ENCODE data around the gene DNAJA4. TPM values are rescaled to one million over a fixed set of nuclear protein-coding genes. Genes with fewer than 3 reads are reported as not detected.

DNAJA4 gene
- total and polyA plus RNA-seq, 7 donors, result 78.5 to 276 (median 188) TPM

GRCh38 chr15:78307976-78308375 lies 43.6 kb downstream of the DNAJA4 start:
- WGBS, 3 donors, result 59 to 66% (median 60%) methylated on average over 6 of the region's 6 CpGs
- ATAC-seq, result no peak

GRCh38 chr15:78308422-78309032 lies 44.2 kb downstream of the DNAJA4 start:
- peak; percentile 84 for TF ChIP-seq CTCF (IDR thresholded peaks at IDR 0.05)
- 19 to 21% (median 19%) methylated on average over 9 of the region's 9 CpGs for WGBS, 3 donors
- ATAC-seq (peak; percentile 81 to 96 (median 86)), DNase-seq (peak; percentile 56 to 79)
- Histone ChIP-seq H3K27me3 (ENCODE audit: insufficient read depth in 3 of 3, low read length in 2 of 3) (peaks cover 0 to 6% (median 2%) of the 10 kb centered on the region in 3 donors), H3K4me1 (no peaks in the 10 kb centered on the region), H3K27ac (no peak overlapping the region), H3K9me3 (no peaks in the 10 kb centered on the region), H3K36me3 (ENCODE audit: insufficient read depth in 1 of 2, low read depth in 1 of 2) (no peaks in the 10 kb centered on the region), H3K4me3 (no peak overlapping the region)
- intact Hi-C loops (cut with DNase I), result loop anchor here (1.0 to 10.0 kb wide), 3 partner anchors 114 to 446 kb away; no protein-coding TSS in a partner anchor

More at GRCh38 chr15:78307976-78308375, 43.6 kb downstream of the DNAJA4 start:
- no peak overlapping the region for H3K27ac ChIP-seq
- no peak overlapping the region for H3K4me3 ChIP-seq
- TF ChIP-seq CTCF (IDR thresholded peaks at IDR 0.05), result no peak
- DNase-seq, result no peak
- H3K4me1 ChIP-seq, result no peaks in the 10 kb centered on the region
- intact Hi-C loops (cut with DNase I), result loop anchor here (1.0 to 10.0 kb wide), 3 partner anchors 114 to 447 kb away; no protein-coding TSS in a partner anchor
- no peaks in the 10 kb centered on the region for H3K36me3 ChIP-seq (ENCODE audit: insufficient read depth in 1 of 2, low read depth in 1 of 2)
- H3K27me3 ChIP-seq (ENCODE audit: insufficient read depth in 3 of 3, low read length in 2 of 3), result peaks cover 0 to 6% (median 2%) of the 10 kb centered on the region in 3 donors
- H3K9me3 ChIP-seq, result no peaks in the 10 kb centered on the region

- no peak overlapping the region for H3K27ac ChIP-seq
- TF ChIP-seq CTCF (IDR thresholded peaks at IDR 0.05), result no peak
- no peaks in the 10 kb centered on the region for H3K4me1 ChIP-seq
- DNase-seq, result no peak
- H3K27me3 ChIP-seq (ENCODE audit: insufficient read depth in 3 of 3, low read length in 2 of 3), result peaks cover 0 to 6% (median 0%) of the 10 kb centered on the region in 3 donors
- no peaks in the 10 kb centered on the region for H3K9me3 ChIP-seq
- H3K36me3 ChIP-seq (ENCODE audit: insufficient read depth in 1 of 2, low read depth in 1 of 2), result no peaks in the 10 kb centered on the region
- ATAC-seq, result peak in 1 of 4 donors; percentile 65
- 31 to 48% (median 33%) methylated on average over 3 of the region's 3 CpGs for WGBS, 3 donors
- H3K4me3 ChIP-seq, result no peak overlapping the region
- intact Hi-C loops (cut with DNase I), result no loop called here
These were observed 46.9 kb downstream of the DNAJA4 start for GRCh38 chr15:78311292-78311691.

GRCh38 chr15:78312536-78312935 lies 48.2 kb downstream of the DNAJA4 start:
- 69 to 85% (median 75%) methylated on average over 4 of the region's 4 CpGs for WGBS, 3 donors
- H3K9me3 ChIP-seq, result no peaks in the 10 kb centered on the region
- TF ChIP-seq CTCF (IDR thresholded peaks at IDR 0.05), result no peak
- H3K27ac ChIP-seq, result no peak overlapping the region
- H3K36me3 ChIP-seq (ENCODE audit: insufficient read depth in 1 of 2, low read depth in 1 of 2), result no peaks in the 10 kb centered on the region
- peaks cover 0 to 6% (median 0%) of the 10 kb centered on the region in 3 donors for H3K27me3 ChIP-seq (ENCODE audit: insufficient read depth in 3 of 3, low read length in 2 of 3)
- no peaks in the 10 kb centered on the region for H3K4me1 ChIP-seq
- intact Hi-C loops (cut with DNase I), result no loop called here
- DNase-seq (no peak), ATAC-seq (no peak)
- H3K4me3 ChIP-seq, result no peak overlapping the region

Data from psoas muscle (tissue), 8 donors.